GM23248 (cell line): Measurements from ENCODE around the gene GABBR1. TPM values are rescaled to one million over a fixed set of nuclear protein-coding genes. Genes with fewer than 3 reads are reported as not detected.
A peak's percentile ranks its signal among the peaks of the same experiment; 100 is the strongest.

ENCODE experiments used
- DNase-seq: peaks from one replicate; pipeline ENCODE4 v3.0.0-alpha.2; 2015
- H2AFZ ChIP-seq: fragments of 200-600 bp; sonication (generic); 2 replicates; pipeline ENCODE4 v1.6.1; 2016; ENCODE audit warnings: antibody characterized with exemption
- H3F3A ChIP-seq: fragments of 200-600 bp; sonication (generic); 2 replicates; pipeline ENCODE4 v1.6.1; 2016; ENCODE audit warnings: mild to moderate bottlenecking, antibody characterized with exemption, mixed run types; ENCODE audit not compliant: insufficient read depth
- H3K27ac ChIP-seq: fragments of 200-600 bp; sonication (generic); 2 replicates; pipeline ENCODE4 v1.5.1; 2016; ENCODE audit warnings: mild to moderate bottlenecking
- H3K27me3 ChIP-seq: fragments of 200-600 bp; sonication (generic); replicated peaks from 2 replicates; pipeline ENCODE4 v1.6.1; 2016; ENCODE audit warnings: mild to moderate bottlenecking; ENCODE audit not compliant: insufficient read depth
- H3K36me3 ChIP-seq: fragments of 200-600 bp; sonication (generic); 2 replicates; pipeline ENCODE4 v1.6.1; 2016; ENCODE audit warnings: low read depth, mild to moderate bottlenecking
- H3K4me1 ChIP-seq: fragments of 200-600 bp; sonication (generic); 2 replicates; pipeline ENCODE4 v1.6.1; 2016; ENCODE audit warnings: mild to moderate bottlenecking; ENCODE audit not compliant: insufficient read depth
- H3K4me2 ChIP-seq: fragments of 200-600 bp; sonication (generic); one replicate; pipeline ENCODE4 v1.6.1; 2016; ENCODE audit warnings: mild to moderate bottlenecking; ENCODE audit not compliant: unreplicated experiment
- H3K4me3 ChIP-seq: fragments of 200-600 bp; sonication (generic); 2 replicates; pipeline ENCODE4 v1.5.1; 2016; ENCODE audit warnings: mild to moderate bottlenecking
- H3K79me2 ChIP-seq: fragments of 200-600 bp; sonication (generic); 2 replicates; pipeline ENCODE4 v1.6.1; 2016; ENCODE audit warnings: mild to moderate bottlenecking; ENCODE audit not compliant: insufficient read depth
- H3K9ac ChIP-seq: fragments of 200-600 bp; sonication (generic); 2 replicates; pipeline ENCODE4 v1.6.1; 2016; ENCODE audit warnings: mild to moderate bottlenecking
- H3K9me2 ChIP-seq: fragments of 200-600 bp; sonication (generic); 2 replicates; pipeline ENCODE4 v1.6.1; 2016; ENCODE audit warnings: mixed run types, mild to moderate bottlenecking, moderate library complexity; ENCODE audit not compliant: insufficient read depth
- H3K9me3 ChIP-seq: fragments of 200-600 bp; sonication (generic); one replicate; pipeline ENCODE4 v1.6.1; 2017; ENCODE audit warnings: low read depth
- H4K20me1 ChIP-seq: fragments of 200-600 bp; sonication (generic); 2 replicates; pipeline ENCODE4 v1.6.0; 2016; ENCODE audit not compliant: insufficient read depth
- EZH2 ChIP-seq: fragments of 200-600 bp; sonication (generic); IDR thresholded peaks from 2 replicates; pipeline ENCODE4 v1.6.1; 2018; ENCODE audit warnings: antibody characterized with exemption, mild to moderate bottlenecking; ENCODE audit not compliant: insufficient read depth, poor library complexity, severe bottlenecking
- EZH2phosphoT487 ChIP-seq: fragments of 200-600 bp; sonication (generic); IDR thresholded peaks from 2 replicates; pipeline ENCODE4 v1.6.1; 2018; ENCODE audit warnings: antibody characterized with exemption, moderate library complexity, mild to moderate bottlenecking, low read depth; ENCODE audit not compliant: insufficient read depth
- WGBS, 2 experiments: methylation state at CpG; one replicate each; pipeline ENCODE4 v1.1.6; 2015 to 2017; ENCODE audit warnings: low lambda C conversion rate in 2 of 2, low coverage in 1 of 2; ENCODE audit errors: missing lambda C conversion rate in 2 of 2; 5-methylcytosine and 5-hydroxymethylcytosine counted together
- in situ Hi-C: fragments of 300-500 bp; cut with MboI; formaldehyde crosslinking; loops from 2 replicates; pipeline ENCODE4 v1.15.0; 2020
- polyA plus RNA-seq: library from polyadenylated mRNA; unstranded; fragments of >200 nt; fragmentation: Nextera tagmentation; extraction: Ambion mirVana; gene quantifications from 2 replicates; pipeline ENCODE4 v1.2.1, GENCODE V29; 2016
- total RNA-seq: library from RNA; depleted of rRNA; stranded (reverse); fragments of >200 nt; shearing (Covaris generic); gene quantifications from 2 replicates; pipeline ENCODE4 v1.2.3, GENCODE V29; 2014

The GABBR1 gene
- total and polyA plus RNA-seq, 2 experiments from 2014 or later: 5.3 to 6.1 TPM

DNA sequence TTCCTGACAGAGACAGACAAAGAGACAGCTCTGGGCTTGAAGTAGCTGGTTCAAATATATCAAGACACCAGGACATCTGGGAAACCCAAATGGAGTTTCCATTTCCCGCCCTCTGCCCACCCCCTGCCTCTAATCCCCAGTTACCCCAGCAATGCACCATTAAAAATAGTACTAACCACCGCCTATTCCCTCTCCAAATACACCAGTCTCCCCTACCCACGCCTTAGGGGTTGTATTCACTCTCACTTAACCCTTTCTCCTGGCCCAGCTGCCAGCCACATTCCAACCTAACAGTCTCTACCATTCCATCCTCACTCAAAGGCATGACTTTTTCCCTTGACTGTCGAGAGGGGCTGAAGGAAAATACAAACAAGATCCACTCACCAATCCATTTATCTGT lies 22.4 kb downstream of the GABBR1 start:
- Histone ChIP-seq H2AFZ (no peak overlapping the region), H3K9ac (no peak overlapping the region), H3K4me1 (no peaks in the 10 kb centered on the region), H3K9me3 (no peaks in the 10 kb centered on the region), H3K4me3 (no peak overlapping the region), H3K4me2 (no peak overlapping the region), H3F3A (no peaks in the 10 kb centered on the region), H3K36me3 (peaks cover 18% of the 10 kb centered on the region), H4K20me1 (no peaks in the 10 kb centered on the region), H3K27ac (no peak overlapping the region), H3K79me2 (no peaks in the 10 kb centered on the region), H3K9me2 (no peaks in the 10 kb centered on the region), H3K27me3 (no peaks in the 10 kb centered on the region)
- in situ Hi-C loops: no loop called here
- no peak for DNase-seq
- no peak for TF ChIP-seq EZH2
- no peak for TF ChIP-seq EZH2phosphoT487
- WGBS, 2 experiments: 93 to 98% methylated on average over 4 of the region's 4 CpGs

DNA sequence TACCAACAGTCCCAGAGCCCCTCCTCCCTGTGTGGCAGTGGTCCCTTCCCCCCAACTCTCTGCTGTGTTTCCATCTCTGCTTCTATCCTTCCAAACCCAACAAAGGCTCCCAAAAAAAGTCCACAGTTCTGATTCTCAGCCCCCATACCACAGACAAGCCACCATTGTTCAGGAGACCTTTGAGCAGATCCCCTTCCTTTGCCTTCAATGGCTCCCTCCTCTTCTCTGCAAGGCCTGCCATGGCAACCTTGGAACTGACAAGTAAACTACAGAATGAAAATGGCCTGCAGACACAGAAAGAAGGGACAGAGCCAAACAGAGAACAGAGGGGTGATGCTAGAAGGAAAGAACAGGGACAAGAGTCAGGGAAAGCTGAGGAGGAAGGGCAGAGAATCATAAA lies 24.9 kb downstream of the GABBR1 start:
- H3K4me3 ChIP-seq: no peak overlapping the region
- no peaks in the 10 kb centered on the region for H3F3A ChIP-seq
- no peaks in the 10 kb centered on the region for H3K4me1 ChIP-seq
- H3K27me3 ChIP-seq: no peaks in the 10 kb centered on the region
- TF ChIP-seq EZH2: no peak
- no peak for TF ChIP-seq EZH2phosphoT487
- H2AFZ ChIP-seq: no peak overlapping the region
- H3K79me2 ChIP-seq: no peaks in the 10 kb centered on the region
- H3K9ac ChIP-seq: no peak overlapping the region
- in situ Hi-C loops: no loop called here
- no peak overlapping the region for H3K27ac ChIP-seq
- peaks cover 18% of the 10 kb centered on the region for H3K36me3 ChIP-seq
- H3K9me3 ChIP-seq: no peaks in the 10 kb centered on the region
- H3K4me2 ChIP-seq: no peak overlapping the region
- no peak for DNase-seq
- no peaks in the 10 kb centered on the region for H4K20me1 ChIP-seq
- no peaks in the 10 kb centered on the region for H3K9me2 ChIP-seq

DNA sequence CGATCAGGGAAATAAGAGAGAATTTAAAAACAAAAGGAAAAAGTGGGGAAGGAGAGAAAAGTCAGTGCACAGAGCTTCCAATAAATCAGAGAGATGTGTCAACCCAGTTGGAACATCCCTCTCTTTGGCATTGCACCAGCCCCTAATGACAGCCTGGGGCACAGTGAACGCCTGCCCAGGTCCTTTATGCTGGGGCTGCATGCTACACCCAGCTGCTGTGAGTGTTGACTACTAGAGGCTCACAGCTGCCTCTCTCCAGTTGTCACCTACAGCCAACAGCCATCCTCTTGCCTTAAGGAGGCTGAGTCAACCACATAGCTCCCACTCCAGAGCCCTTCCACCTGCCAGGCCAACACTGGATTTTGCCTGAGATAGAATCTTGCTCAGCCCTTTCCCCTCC lies 29.1 kb downstream of the GABBR1 start:
- H2AFZ ChIP-seq: no peak overlapping the region
- 77 to 89% methylated on average over 2 of the region's 2 CpGs for WGBS, 2 experiments
- no peaks in the 10 kb centered on the region for H3K9me2 ChIP-seq
- no peaks in the 10 kb centered on the region for H3K4me1 ChIP-seq
- no peak for DNase-seq
- H3K9ac ChIP-seq: no peak overlapping the region
- H3K79me2 ChIP-seq: no peaks in the 10 kb centered on the region
- peaks cover 5% of the 10 kb centered on the region; the same call in 1 of the 2 replicates for H3K36me3 ChIP-seq
- no peak overlapping the region for H3K4me2 ChIP-seq
- in situ Hi-C loops: no loop called here
- no peaks in the 10 kb centered on the region for H4K20me1 ChIP-seq
- no peak overlapping the region for H3K27ac ChIP-seq
- TF ChIP-seq EZH2phosphoT487 (no peak), EZH2 (no peak)
- H3K9me3 ChIP-seq: no peaks in the 10 kb centered on the region
- H3K27me3 ChIP-seq: no peaks in the 10 kb centered on the region
- H3F3A ChIP-seq: no peaks in the 10 kb centered on the region
- H3K4me3 ChIP-seq: no peak overlapping the region

DNA sequence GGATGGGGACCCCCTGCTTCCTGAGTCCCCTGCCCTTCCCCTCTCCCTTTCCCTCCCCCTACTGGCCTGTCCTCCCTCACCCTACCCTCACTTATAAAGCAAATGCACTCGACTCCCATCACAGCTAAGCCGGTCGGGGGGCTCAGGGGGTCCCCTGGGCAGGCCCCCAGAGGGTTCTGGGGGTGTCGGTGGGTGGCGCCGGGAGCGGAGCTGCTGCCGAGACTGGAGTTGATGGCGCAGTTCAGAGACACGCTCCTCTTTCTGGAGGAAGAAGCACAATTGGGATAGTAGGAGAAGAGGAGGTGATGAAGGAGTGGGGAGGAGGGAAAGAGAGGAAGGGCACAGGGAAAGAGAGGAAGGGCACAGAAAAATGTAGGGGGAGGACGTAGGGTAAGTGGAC lies 29.5 kb downstream of the GABBR1 start:
- WGBS, 2 experiments: 93 to 95% methylated on average over 11 of the region's 11 CpGs
- Histone ChIP-seq H3K27ac (no peak overlapping the region), H3K9me3 (no peaks in the 10 kb centered on the region), H3K9ac (no peak overlapping the region), H2AFZ (no peak overlapping the region), H3K4me2 (no peak overlapping the region), H3K36me3 (0 out of 2 replicates have a peak, but pooled peaks cover under 1% of the 10 kb centered on the region), H3F3A (no peaks in the 10 kb centered on the region), H3K27me3 (no peaks in the 10 kb centered on the region), H3K9me2 (no peaks in the 10 kb centered on the region), H3K79me2 (no peaks in the 10 kb centered on the region), H3K4me3 (no peak overlapping the region), H4K20me1 (no peaks in the 10 kb centered on the region), H3K4me1 (no peaks in the 10 kb centered on the region)
- in situ Hi-C loops: no loop called here
- DNase-seq: no peak
- TF ChIP-seq EZH2: no peak

DNA sequence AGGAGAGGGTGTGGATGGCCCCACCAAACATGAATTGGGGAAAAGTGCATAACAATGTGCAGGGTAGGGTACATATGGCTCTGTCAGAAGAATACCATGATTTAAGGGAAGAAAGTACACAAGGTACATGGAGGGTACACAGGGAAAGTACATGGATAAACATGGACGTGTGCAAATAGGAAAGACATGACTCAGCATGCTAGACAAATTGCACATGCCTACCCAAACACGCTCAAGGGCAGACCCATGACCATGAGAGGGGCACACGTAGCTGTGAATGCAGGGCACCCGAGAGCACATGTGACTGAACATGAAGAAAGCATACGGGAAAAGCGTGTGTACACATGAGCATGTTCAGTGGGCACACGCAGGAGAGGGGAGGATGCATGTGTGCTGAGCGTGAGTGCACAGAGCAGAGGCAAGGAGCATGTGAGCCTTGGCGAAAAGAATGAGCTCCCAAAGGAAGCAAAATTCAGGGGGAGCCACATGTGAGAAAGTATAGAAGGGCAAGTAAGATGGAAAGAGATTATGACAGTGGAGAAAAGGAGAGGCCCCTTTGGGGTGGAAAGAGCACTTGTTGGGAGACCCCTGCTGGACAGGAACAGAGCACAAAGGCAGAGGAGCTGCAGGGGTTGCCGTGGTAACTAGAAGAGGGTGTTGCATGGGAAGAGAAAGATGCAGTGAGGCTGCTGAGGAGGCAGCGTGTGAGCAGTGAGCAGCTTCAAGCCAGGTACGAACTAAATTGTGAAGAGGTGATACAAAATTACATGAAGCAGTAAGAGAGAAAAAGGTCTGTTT lies 30.2 kb downstream of the GABBR1 start:
- no peaks in the 10 kb centered on the region for H3K9me2 ChIP-seq
- no peaks in the 10 kb centered on the region for H3K36me3 ChIP-seq
- no peak overlapping the region for H3K27ac ChIP-seq
- no peaks in the 10 kb centered on the region for H3K27me3 ChIP-seq
- DNase-seq: peak; percentile 23
- in situ Hi-C loops: no loop called here
- H3K9ac ChIP-seq: no peak overlapping the region
- no peak for TF ChIP-seq EZH2phosphoT487
- no peak for TF ChIP-seq EZH2
- H4K20me1 ChIP-seq: no peaks in the 10 kb centered on the region
- H2AFZ ChIP-seq: no peak overlapping the region
- H3F3A ChIP-seq: no peaks in the 10 kb centered on the region
- WGBS, 2 experiments: 88 to 91% methylated on average over 12 of the region's 12 CpGs
- no peaks in the 10 kb centered on the region for H3K4me1 ChIP-seq
- H3K9me3 ChIP-seq: no peaks in the 10 kb centered on the region
- H3K4me3 ChIP-seq: no peak overlapping the region
- H3K4me2 ChIP-seq: no peak overlapping the region
- H3K79me2 ChIP-seq: no peaks in the 10 kb centered on the region
